GM12865 (cell line): ENCODE measurements around the gene SLC15A3.

Source experiments
- DNase-seq: peaks from one replicate; pipeline ENCODE4 v3.0.0; 2010; ENCODE audit warnings: low read depth
- H3K4me3 ChIP-seq: 2 replicates; pipeline ENCODE4 v1.5.1; 2011; ENCODE audit warnings: mild to moderate bottlenecking, low read depth, low read length, control low read depth
- TF ChIP-seq, protein P1 (sequence below): IDR thresholded peaks from 2 replicates; pipeline ENCODE4 v1.5.1; 2011; ENCODE audit warnings: low read length, control low read depth, low read depth, inconsistent platforms; ENCODE audit not compliant: insufficient read depth; ENCODE audit errors: missing control alignments

Gene SLC15A3

DNA sequence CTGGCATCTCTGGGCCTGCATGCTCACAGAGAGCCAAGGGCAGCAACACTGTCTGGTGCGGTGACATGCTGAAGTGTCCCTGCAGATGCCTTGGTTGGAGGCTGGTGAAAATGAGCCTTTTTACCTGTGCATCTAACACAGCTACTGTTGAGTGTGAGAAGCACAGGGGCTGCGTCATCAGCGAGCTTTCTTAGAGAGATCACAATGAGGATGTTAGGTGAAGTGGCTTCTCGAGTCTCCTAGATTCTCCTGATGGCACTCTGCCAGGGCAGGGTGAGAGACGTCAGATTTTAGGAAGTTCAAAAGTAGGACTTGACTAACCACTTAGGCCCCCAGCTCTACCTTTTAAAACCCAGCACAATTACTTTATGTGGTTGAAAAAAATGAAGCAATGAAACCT lies 3.6 kb upstream of the SLC15A3 start:
- no peak for DNase-seq
- TF ChIP-seq, protein P1, sequence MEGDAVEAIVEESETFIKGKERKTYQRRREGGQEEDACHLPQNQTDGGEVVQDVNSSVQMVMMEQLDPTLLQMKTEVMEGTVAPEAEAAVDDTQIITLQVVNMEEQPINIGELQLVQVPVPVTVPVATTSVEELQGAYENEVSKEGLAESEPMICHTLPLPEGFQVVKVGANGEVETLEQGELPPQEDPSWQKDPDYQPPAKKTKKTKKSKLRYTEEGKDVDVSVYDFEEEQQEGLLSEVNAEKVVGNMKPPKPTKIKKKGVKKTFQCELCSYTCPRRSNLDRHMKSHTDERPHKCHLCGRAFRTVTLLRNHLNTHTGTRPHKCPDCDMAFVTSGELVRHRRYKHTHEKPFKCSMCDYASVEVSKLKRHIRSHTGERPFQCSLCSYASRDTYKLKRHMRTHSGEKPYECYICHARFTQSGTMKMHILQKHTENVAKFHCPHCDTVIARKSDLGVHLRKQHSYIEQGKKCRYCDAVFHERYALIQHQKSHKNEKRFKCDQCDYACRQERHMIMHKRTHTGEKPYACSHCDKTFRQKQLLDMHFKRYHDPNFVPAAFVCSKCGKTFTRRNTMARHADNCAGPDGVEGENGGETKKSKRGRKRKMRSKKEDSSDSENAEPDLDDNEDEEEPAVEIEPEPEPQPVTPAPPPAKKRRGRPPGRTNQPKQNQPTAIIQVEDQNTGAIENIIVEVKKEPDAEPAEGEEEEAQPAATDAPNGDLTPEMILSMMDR, result no peak
- no peak overlapping the region for H3K4me3 ChIP-seq

DNA sequence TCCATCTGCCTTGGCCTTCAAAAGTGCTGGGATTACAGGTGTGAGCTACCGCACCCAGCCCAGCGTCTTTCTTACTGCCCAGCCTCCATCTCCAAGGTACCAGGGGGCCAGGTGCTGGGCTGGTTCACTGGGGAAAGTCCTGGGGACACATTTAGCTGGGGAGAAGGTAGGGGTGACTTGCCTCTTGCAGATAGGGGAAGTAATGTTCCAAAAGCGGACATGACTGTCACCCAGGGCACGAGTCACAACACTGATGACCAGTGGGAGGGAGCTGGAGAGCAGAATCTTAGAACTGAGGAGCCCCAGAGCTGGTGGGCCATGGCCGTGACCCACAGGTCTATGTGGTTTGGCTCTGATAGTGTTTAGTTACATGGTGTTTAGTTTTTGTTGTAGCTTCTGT lies 2.4 kb upstream of the SLC15A3 start:
- no peak overlapping the region for H3K4me3 ChIP-seq
- TF ChIP-seq, protein P1, result no peak
- peak; percentile 41 for DNase-seq

DNA sequence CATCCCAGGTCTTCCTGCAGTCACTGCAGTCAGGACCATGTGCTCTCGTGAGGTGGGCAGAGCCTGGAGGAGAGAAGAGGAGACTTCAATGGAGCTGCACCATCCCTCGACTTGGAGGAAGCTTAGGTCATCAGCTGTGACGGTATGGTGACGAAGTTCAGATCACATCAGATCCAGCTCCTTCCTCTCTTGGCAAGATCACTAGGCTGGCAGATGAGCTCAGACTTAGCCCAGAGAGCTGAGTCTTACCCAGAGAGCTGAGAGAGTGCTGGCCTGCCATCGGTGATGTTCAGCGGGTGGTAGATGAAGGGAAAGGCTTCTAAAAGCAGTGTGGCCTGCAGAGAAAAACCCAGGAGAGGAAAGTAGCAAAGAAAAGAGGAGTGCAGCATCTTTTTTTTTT lies 1.8 kb upstream of the SLC15A3 start:
- TF ChIP-seq, protein P1, result no peak
- no peak overlapping the region for H3K4me3 ChIP-seq
- DNase-seq, result no peak

DNA sequence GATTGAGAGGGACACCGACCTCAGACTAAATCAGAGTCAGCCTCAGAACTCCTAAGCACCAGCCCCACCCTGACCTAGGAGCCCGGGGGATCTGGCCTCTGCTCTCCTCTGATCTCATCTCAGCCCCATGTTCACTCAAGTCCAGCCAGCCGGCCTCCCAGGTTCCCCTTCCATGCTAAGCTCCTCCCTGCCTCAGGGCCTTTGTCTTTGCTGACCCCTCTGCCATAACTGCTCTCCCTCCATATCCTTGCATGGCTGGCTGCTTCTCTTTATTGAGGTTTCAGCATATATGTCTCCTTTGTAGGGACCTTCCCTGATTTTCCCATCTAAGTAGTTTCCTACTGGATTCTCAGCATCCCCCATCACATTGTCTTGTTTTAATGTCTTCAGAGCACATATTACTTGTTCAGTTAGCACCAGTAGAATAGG lies 780 bp upstream of the SLC15A3 start:
- peak overlapping the region; percentile 73 for H3K4me3 ChIP-seq
- TF ChIP-seq, protein P1, result no peak
- no peak for DNase-seq

DNA sequence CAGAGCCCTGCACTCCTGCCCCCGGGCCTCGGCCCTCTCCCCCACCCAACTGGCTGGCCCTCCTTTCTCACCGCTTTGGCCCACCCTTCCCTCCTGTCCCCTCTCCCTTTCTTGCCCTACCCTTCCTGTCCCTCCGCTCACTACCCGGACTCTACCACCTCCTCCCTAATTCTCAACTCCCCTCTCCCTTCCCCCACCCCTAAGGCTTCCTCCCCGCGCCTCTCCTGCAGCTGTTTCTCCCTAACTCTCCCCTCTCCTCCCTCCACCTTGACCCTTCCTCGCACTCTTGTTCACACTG lies 421 bp downstream of the SLC15A3 start:
- TF ChIP-seq, protein P1, result no peak
- peak; percentile 58 for DNase-seq
- peak overlapping the region; percentile 73 for H3K4me3 ChIP-seq

DNA sequence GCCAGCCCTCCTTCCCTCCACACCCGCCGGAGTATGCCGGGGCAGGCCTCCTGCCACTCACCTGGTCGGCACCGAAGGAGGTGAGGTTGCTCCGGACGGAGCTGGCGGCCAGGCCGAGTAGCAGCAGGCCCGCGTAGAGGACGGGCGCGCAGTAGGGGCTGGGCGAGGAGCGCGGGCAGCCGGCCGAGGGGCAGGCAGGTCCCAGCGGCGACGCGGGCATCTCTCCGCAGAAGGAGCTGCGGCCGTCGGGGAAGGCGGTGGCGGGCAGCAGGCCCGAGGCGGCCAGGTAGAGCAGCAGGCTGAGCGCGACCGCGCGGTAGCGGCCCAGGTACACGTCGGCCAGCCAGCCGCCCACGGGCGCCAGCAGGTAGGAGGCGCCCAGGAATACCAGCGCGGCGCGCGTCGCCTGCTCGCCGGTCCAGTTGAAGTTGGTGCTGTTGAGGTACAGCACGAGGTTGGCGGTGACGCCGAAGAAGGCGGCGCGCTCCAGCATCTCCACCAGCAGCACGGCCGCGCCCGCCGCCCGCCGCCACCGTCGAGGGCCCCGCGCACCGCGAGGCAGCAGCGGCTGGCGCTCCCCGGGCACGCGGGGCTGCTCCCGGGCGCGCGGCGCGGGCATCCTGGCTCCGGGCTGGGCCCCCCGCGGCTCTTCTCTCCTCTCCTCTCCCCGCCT lies 907 bp downstream of the SLC15A3 start:
- H3K4me3 ChIP-seq, result peak overlapping the region; percentile 73

DNA sequence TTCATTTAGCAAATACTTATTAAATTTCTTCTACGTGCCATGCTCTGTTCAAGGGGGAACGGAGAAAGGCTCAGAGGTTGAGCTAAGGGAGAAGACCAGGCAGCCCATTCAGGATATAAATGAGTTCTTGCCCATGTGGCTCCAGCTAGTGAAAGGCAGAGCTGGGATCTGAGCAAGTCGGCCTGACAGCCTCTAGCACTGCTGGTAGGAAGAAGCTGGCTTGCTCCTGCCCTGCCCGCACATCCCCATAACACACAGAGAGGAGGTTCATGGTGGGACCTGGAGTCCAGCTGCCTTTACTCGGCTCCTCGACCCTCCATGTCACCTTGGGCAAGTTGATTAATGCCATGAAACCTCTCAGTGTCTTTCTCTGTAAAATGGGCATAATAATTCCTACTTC lies 2.0 kb downstream of the SLC15A3 start:
- peak overlapping the region; percentile 73 for H3K4me3 ChIP-seq
- no peak for DNase-seq
- TF ChIP-seq, protein P1, result no peak

More for the DNA sequence above, 907 bp downstream of the SLC15A3 start:
- DNase-seq, result peak; percentile 63
- TF ChIP-seq, protein P1, result no peak
